Adrenal gland (tissue), 12 donors: Measurements from ENCODE around the gene IL1RAP. TPM values are rescaled to one million over a fixed set of nuclear protein-coding genes. Genes with fewer than 3 reads are reported as not detected.
A peak's percentile ranks its signal among the peaks of the same experiment; 100 is the strongest.

ENCODE experiments used
- DNase-seq, 7 donors: peaks; one replicate each; pipeline ENCODE4 v3.0.0-alpha.2; 2019 to 2020
- H3K27ac ChIP-seq, 5 donors: fragments of 200-600 bp; sonication (generic) in 4 of 5; 1 replicate in 3 of 5; 2 replicates in 2 of 5; pipeline versions ENCODE4 v1.5.1 to v1.8.0; 2016 to 2020; ENCODE audit warnings: mild to moderate bottlenecking in 1 of 5
- H3K27me3 ChIP-seq: fragments of 200-600 bp; 2 replicates; pipeline ENCODE4 v1.8.0; 2021
- H3K36me3 ChIP-seq, 2 donors: fragments of 200-600 bp; replicated peaks in 1 of 2; 1 replicate in 1 of 2; 2 replicates in 1 of 2; pipeline versions ENCODE4 v1.5.1 to v1.8.0; 2018 to 2022
- H3K4me1 ChIP-seq, 2 donors: fragments of 200-600 bp; replicated peaks in 1 of 2; 1 replicate in 1 of 2; 2 replicates in 1 of 2; pipeline versions ENCODE4 v1.5.1 to v1.8.0; 2018 to 2021
- H3K4me3 ChIP-seq, 4 donors: fragments of 200-600 bp; sonication (generic) in 3 of 4; one replicate each; pipeline ENCODE4 v1.5.1; 2016 to 2018
- H3K9me3 ChIP-seq, 3 donors: fragments of 200-600 bp; sonication (generic) in 1 of 3; replicated peaks in 1 of 3; 1 replicate in 2 of 3; 2 replicates in 1 of 3; pipeline versions ENCODE4 v1.5.1 to v1.8.0; 2016 to 2021
- POLR2A ChIP-seq, 2 donors: fragments of 450-650 bp; IDR thresholded peaks; one replicate each; pipeline ENCODE4 v1.6.1; 2017; ENCODE audit warnings: antibody characterized with exemption in 2 of 2, mild to moderate bottlenecking in 2 of 2, moderate library complexity in 1 of 2
- WGBS, 4 donors: extraction: QIAGEN DNeasy Blood & Tissue Kit in 2 of 4; methylation state at CpG; one replicate each; pipeline versions ENCODE4 v1.1.5 to v1.1.7; 2013 to 2017; 5-methylcytosine and 5-hydroxymethylcytosine counted together
- intact Hi-C, 2 donors: fragments of 100-400 bp; cut with DNase I; formaldehyde crosslinking; loops; one replicate each; pipeline versions ENCODE4 v1.14.1 to v1.15.0; 2022 to 2023
- polyA plus RNA-seq, 3 donors: library from polyadenylated mRNA; stranded (reverse); fragments of 200-250 nt in 2 of 3; fragments of 350-450 nt in 1 of 3; fragmentation: Illumina TruSeq in 1 of 3; extraction: RNeasy Lipid Tissue Mini Kit (QIAGEN cat#74804) in 1 of 3; gene quantifications; one replicate each; pipeline ENCODE4 v1.2.3, GENCODE V29; 2013 to 2014
- total RNA-seq, 9 donors: library from RNA; depleted of rRNA in 4 of 9; stranded (reverse); fragments of >200 nt in 4 of 9; fragments of 120-200 nt in 1 of 9; fragmentation: NEBNext Ultra II Directional in 1 of 9; extraction: Animal tissue kit (Norgen Biotek cat#: 25700) in 1 of 9; gene quantifications; one replicate each; pipeline versions ENCODE4 v1.1.0 to v1.2.4, GENCODE V29; 2013 to 2023
- TF ChIP-seq, protein P1 (sequence below), 6 experiments: fragments of 450-650 bp in 4 of 6; fragments of 200-600 bp in 2 of 6; sonication (generic) in 1 of 6; IDR thresholded peaks; 1 replicate in 5 of 6; 2 replicates in 1 of 6; pipeline versions ENCODE4 v1.5.1 to v1.8.0; 2016 to 2021; ENCODE audit warnings: antibody characterized with exemption in 6 of 6, mild to moderate bottlenecking in 2 of 6, moderate library complexity in 1 of 6
- donor health status: healthy with polysubstance abuse.
- donor health status: Bipolar disorder and iron deficiency.
- donor health status: DM: yes; HTN: yes; CAD: no.
- donor health status: DM: no; HTN: no; CAD: no.
- donor health status: DM: no; HTN: no; CAD: no.
- donor health status: DM: yes; HTN: yes; CAD: no.

Gene IL1RAP
- total and polyA plus RNA-seq, 12 donors, result 0.97 to 17.1 (median 6.7) TPM

DNA sequence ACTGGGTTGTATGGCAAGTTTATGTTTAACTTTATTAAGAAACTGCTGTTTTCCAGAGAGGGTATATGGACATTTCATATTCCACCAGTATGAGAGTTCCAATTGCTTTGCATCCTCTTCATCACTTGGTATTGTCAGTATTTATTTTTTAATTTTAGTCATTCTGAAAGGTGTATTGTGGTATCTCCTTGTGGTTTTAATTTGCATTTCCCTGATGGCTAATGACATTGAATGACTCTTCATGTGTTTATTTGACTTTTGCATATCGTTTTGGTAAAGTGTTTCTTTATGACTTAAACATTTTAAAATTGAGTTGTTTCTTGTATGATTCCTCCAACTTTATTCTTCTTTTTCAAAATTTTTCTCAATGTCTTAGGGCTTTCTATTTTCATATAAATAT lies 44.4 kb downstream of the IL1RAP start:
- TF ChIP-seq, protein P1, sequence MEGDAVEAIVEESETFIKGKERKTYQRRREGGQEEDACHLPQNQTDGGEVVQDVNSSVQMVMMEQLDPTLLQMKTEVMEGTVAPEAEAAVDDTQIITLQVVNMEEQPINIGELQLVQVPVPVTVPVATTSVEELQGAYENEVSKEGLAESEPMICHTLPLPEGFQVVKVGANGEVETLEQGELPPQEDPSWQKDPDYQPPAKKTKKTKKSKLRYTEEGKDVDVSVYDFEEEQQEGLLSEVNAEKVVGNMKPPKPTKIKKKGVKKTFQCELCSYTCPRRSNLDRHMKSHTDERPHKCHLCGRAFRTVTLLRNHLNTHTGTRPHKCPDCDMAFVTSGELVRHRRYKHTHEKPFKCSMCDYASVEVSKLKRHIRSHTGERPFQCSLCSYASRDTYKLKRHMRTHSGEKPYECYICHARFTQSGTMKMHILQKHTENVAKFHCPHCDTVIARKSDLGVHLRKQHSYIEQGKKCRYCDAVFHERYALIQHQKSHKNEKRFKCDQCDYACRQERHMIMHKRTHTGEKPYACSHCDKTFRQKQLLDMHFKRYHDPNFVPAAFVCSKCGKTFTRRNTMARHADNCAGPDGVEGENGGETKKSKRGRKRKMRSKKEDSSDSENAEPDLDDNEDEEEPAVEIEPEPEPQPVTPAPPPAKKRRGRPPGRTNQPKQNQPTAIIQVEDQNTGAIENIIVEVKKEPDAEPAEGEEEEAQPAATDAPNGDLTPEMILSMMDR (IDR thresholded peaks at IDR 0.05), result no peak
- no peak for TF ChIP-seq POLR2A (IDR thresholded peaks at IDR 0.05)
- intact Hi-C loops, result no loop called here
- 82 to 89% (median 84%) methylated on average over 1 of the region's 1 CpG for WGBS, 4 donors
- H3K9me3 ChIP-seq, result no peaks in the 10 kb centered on the region
- DNase-seq, result no peak
- no peak overlapping the region for H3K27ac ChIP-seq
- H3K36me3 ChIP-seq, result no peaks in the 10 kb centered on the region
- no peak overlapping the region for H3K4me3 ChIP-seq
- H3K27me3 ChIP-seq, result no peaks in the 10 kb centered on the region
- no peaks in the 10 kb centered on the region for H3K4me1 ChIP-seq

DNA sequence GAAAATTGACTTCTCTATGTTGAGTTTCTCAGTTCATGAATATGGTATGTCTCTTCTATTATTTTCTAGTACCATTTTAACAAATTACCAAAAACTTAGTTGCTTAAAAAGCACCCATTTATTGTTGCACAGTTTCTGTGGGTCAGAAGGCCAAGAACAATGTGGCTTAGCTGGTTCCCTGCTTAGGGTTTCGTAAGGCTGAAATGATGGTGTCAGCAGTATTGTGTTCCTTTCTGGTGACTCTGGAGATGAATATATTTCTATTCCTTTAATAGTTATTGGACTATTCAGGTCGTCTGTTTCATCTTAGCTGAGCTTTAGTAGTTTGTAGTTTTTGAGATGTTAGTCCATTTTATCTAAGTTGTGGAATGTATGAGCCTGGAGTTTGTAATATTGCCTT lies 44.9 kb downstream of the IL1RAP start:
- peak in 1 of 7 donors; percentile 9 for DNase-seq
- no peak overlapping the region for H3K4me3 ChIP-seq
- no peaks in the 10 kb centered on the region for H3K36me3 ChIP-seq
- 73 to 84% (median 76%) methylated on average over 2 of the region's 2 CpGs for WGBS, 4 donors
- no peak overlapping the region for H3K27ac ChIP-seq
- TF ChIP-seq, protein P1 (IDR thresholded peaks at IDR 0.05), result no peak
- TF ChIP-seq POLR2A (IDR thresholded peaks at IDR 0.05), result no peak
- no peaks in the 10 kb centered on the region for H3K27me3 ChIP-seq
- no peaks in the 10 kb centered on the region for H3K9me3 ChIP-seq
- intact Hi-C loops, result no loop called here
- H3K4me1 ChIP-seq, result no peaks in the 10 kb centered on the region

DNA sequence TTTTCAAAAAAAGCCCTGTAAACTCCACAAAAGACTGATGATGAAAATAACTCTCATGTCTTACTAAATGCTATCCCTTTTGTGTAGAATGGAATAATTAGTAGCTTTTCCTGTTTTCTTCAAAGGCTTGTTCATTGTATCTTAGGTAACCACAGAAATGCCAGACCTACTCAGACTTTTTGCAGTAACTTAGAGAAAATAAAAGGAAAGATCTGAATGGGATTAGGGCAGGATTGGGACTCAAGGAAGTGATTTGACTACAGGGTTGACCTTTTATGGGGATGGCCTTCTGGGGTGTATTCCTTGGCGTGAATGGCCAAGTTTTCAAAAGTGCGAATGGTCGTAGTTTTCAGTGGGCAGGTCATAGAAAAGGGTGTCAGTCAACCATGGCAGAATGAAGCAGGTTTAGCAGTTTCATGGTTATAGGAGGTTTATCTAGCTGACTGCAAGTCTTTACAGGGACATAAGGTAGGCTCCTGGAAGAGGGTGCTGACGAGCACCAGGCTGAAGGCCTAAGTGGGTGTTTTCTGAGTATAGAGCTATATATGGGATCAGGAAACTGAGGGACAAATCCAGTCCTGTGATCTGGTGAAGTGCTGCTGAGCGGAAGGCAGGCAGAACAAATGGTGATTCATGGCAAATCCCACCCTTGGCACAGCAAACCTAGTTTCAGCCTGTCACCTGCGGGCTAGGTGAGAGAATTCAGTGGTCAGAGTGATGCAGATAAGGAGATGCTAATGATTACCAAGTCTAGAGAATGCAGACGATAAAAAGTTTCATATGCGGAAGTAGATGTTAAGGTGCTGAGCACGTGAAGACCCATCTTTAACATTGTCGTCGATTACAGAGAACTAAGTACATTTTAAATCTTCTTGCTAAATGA lies 46.4 kb downstream of the IL1RAP start:
- Histone ChIP-seq H3K4me3 (no peak overlapping the region), H3K9me3 (no peaks in the 10 kb centered on the region), H3K36me3 (no peaks in the 10 kb centered on the region), H3K27me3 (no peaks in the 10 kb centered on the region), H3K27ac (no peak overlapping the region), H3K4me1 (no peaks in the 10 kb centered on the region)
- TF ChIP-seq POLR2A (IDR thresholded peaks at IDR 0.05), result no peak
- TF ChIP-seq, protein P1 (IDR thresholded peaks at IDR 0.05), result no peak
- 91 to 97% (median 95%) methylated on average over 11 of the region's 11 CpGs for WGBS, 4 donors
- intact Hi-C loops, result no loop called here
- no peak for DNase-seq

DNA sequence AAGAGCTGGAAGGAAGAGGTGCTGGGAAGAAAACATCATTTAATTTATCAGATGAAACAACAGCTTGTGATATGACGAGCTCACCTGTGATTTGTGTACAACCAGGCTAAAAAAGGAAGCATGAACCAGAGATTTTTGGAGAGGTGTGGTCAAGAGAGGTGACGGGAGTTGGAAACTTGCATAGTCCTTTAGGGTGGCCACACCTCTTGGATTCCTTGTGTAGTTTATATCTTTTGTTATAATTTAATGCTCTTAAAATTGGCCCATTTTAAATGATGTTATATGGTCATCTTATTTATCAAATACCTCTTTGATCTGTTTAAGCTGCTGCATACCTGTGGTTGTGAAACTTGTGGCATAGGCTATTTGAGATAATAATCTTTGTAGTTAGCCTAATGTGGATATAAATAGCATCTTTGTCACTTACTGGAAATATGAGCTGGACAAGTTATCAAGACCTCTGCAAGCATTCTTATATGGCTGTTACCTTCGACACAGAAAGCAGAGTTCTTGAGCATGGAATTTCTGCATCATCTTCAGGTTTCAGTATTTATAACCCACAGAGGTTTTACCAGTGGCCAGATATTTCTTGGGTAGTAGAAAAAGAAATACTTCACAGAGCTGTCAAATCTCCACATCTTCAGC lies 49.1 kb downstream of the IL1RAP start:
- no peaks in the 10 kb centered on the region for H3K36me3 ChIP-seq
- no peaks in the 10 kb centered on the region for H3K9me3 ChIP-seq
- H3K4me1 ChIP-seq, result no peaks in the 10 kb centered on the region
- no peaks in the 10 kb centered on the region for H3K27me3 ChIP-seq
- TF ChIP-seq, protein P1 (IDR thresholded peaks at IDR 0.05), result no peak
- H3K27ac ChIP-seq, result no peak overlapping the region
- no peak for DNase-seq
- intact Hi-C loops, result no loop called here
- 87 to 94% (median 90%) methylated on average over 3 of the region's 3 CpGs for WGBS, 4 donors
- no peak overlapping the region for H3K4me3 ChIP-seq
